H1 (cell line): ENCODE results near the gene AP1M2. TPM values are rescaled to one million over a fixed set of nuclear protein-coding genes. Genes with fewer than 3 reads are reported as not detected.

Source experiments
- CTCF ChIA-PET: fragments of 300-600 bp; sonication (Branson Sonifier 250); formaldehyde crosslinking; loops from one replicate; lab custom pipeline; 2021; ENCODE audit not compliant: partially characterized antibody; lab: Charles Lee
- POLR2A ChIA-PET: fragments of 300-600 bp; sonication (Branson Sonifier 250); formaldehyde crosslinking; loops from one replicate; lab custom pipeline; 2021; ENCODE audit warnings: inconsistent platforms; ENCODE audit not compliant: partially characterized antibody; lab: Charles Lee
- DNase-seq, 2 experiments: peaks; one replicate each; pipeline versions ENCODE4 v3.0.0 to v3.0.0-alpha.2; 2010 to 2022; ENCODE audit warnings: low spot score in 2 of 2, low read depth in 1 of 2, mixed read lengths in 1 of 2
- FAIRE-seq: peaks from 2 replicates; lab custom pipeline; 2011; peaks lifted over from hg19 to GRCh38; lab: Jason Lieb, UNC
- H2AFZ ChIP-seq: 2 replicates; pipeline ENCODE4 v1.8.1; 2012; ENCODE audit warnings: low read length, inconsistent platforms
- H2AK5ac ChIP-seq: 2 replicates; pipeline ENCODE4 v1.6.1; 2013; ENCODE audit warnings: low read depth, low read length
- H2BK120ac ChIP-seq: replicated peaks from 2 replicates; pipeline ENCODE3; 2013; ENCODE audit warnings: low read depth, low read length, inconsistent platforms
- H2BK12ac ChIP-seq: 2 replicates; pipeline ENCODE4 v1.6.1; 2013; ENCODE audit warnings: low read depth, low read length
- H2BK15ac ChIP-seq: 2 replicates; pipeline ENCODE4 v1.6.1; 2013; ENCODE audit warnings: low read length
- H2BK20ac ChIP-seq: 2 replicates; pipeline ENCODE4 v1.6.1; 2013; ENCODE audit warnings: low read length
- H2BK5ac ChIP-seq: 2 replicates; pipeline ENCODE4 v1.6.1; 2013; ENCODE audit warnings: low read depth, low read length
- H3K14ac ChIP-seq: 2 replicates; pipeline ENCODE4 v1.6.1; 2013; ENCODE audit warnings: inconsistent platforms; ENCODE audit not compliant: insufficient read length
- H3K18ac ChIP-seq: 2 replicates; pipeline ENCODE4 v1.6.1; 2013; ENCODE audit warnings: low read length; ENCODE audit errors: extremely low read depth
- H3K23ac ChIP-seq: 2 replicates; pipeline ENCODE4 v1.6.1; 2013; ENCODE audit warnings: inconsistent platforms; ENCODE audit not compliant: insufficient read length
- H3K23me2 ChIP-seq: 2 replicates; pipeline ENCODE4 v1.6.1; 2013; ENCODE audit warnings: low read depth, low read length
- H3K27ac ChIP-seq: 2 replicates; pipeline ENCODE4 v1.6.1; 2011; ENCODE audit warnings: low read depth, low read length, inconsistent platforms
- H3K27me3 ChIP-seq, 4 experiments: replicated peaks in 1 of 4; 1 replicate in 1 of 4; 2 replicates in 3 of 4; pipeline versions ENCODE4 v1.6.1 to v1.8.1; 2011 to 2013; ENCODE audit warnings: low read length in 3 of 4, mild to moderate bottlenecking in 3 of 4, inconsistent platforms in 2 of 4, mixed read lengths in 2 of 4, moderate library complexity in 1 of 4; ENCODE audit not compliant: control insufficient read depth in 3 of 4, insufficient read depth in 3 of 4; ENCODE audit errors: extremely low read depth in 1 of 4
- H3K36me3 ChIP-seq, 4 experiments: 2 replicates each; pipeline versions ENCODE4 v1.6.1 to v1.8.1; 2011 to 2013; ENCODE audit warnings: mild to moderate bottlenecking in 4 of 4, low read length in 3 of 4, moderate library complexity in 2 of 4, control low read depth in 1 of 4, inconsistent platforms in 1 of 4; ENCODE audit not compliant: insufficient read depth in 4 of 4, control insufficient read depth in 2 of 4
- H3K4ac ChIP-seq: replicated peaks from 2 replicates; pipeline ENCODE3; 2013; ENCODE audit warnings: low read length, low read depth, mixed read lengths, inconsistent platforms; ENCODE audit not compliant: insufficient read length
- H3K4me1 ChIP-seq, 4 experiments: replicated peaks in 1 of 4; 1 replicate in 1 of 4; 2 replicates in 3 of 4; pipeline versions ENCODE4 v1.6.1 to v1.8.1; 2011 to 2013; ENCODE audit warnings: low read length in 3 of 4, inconsistent platforms in 2 of 4, mixed read lengths in 1 of 4; ENCODE audit not compliant: insufficient read depth in 4 of 4, control insufficient read depth in 3 of 4
- H3K4me2 ChIP-seq, 2 experiments: 2 replicates each; pipeline versions ENCODE4 v1.6.1 to v1.8.1; 2011 to 2013; ENCODE audit warnings: low read depth in 2 of 2, low read length in 2 of 2, control low read depth in 1 of 2, inconsistent platforms in 1 of 2, mild to moderate bottlenecking in 1 of 2; ENCODE audit not compliant: insufficient read depth in 1 of 2
- H3K4me3 ChIP-seq, 4 experiments: fragments of 200-600, 300-600 bp in 1 of 4; sonication (generic), shearing (Covaris generic), sonication (Bioruptor Twin) in 1 of 4; 2 replicates each; pipeline versions ENCODE4 v1.5.1 to v1.8.1; 2011 to 2016; ENCODE audit warnings: low read length in 4 of 4, low read depth in 3 of 4, control low read depth in 2 of 4, inconsistent platforms in 2 of 4, mild to moderate bottlenecking in 2 of 4, mixed read lengths in 1 of 4, moderate library complexity in 1 of 4; ENCODE audit not compliant: insufficient read depth in 2 of 4; ENCODE audit errors: extremely low read depth in 1 of 4
- H3K56ac ChIP-seq: replicated peaks from 2 replicates; pipeline ENCODE3; 2013; ENCODE audit warnings: low read depth, mild to moderate bottlenecking, mixed read lengths, low read length, inconsistent platforms; ENCODE audit not compliant: insufficient read length
- H3K79me1 ChIP-seq: 2 replicates; pipeline ENCODE4 v1.6.1; 2013; ENCODE audit warnings: low read depth, low read length, control low read depth
- H3K79me2 ChIP-seq, 2 experiments: 2 replicates each; pipeline versions ENCODE4 v1.6.1 to v1.8.1; 2012 to 2013; ENCODE audit warnings: low read length in 2 of 2, mild to moderate bottlenecking in 2 of 2, inconsistent platforms in 1 of 2; ENCODE audit not compliant: insufficient read depth in 2 of 2, control insufficient read depth in 1 of 2
- H3K9ac ChIP-seq, 4 experiments: replicated peaks in 1 of 4; 1 replicate in 1 of 4; 2 replicates in 3 of 4; pipeline versions ENCODE4 v1.6.1 to v1.8.1; 2011 to 2013; ENCODE audit warnings: low read depth in 3 of 4, low read length in 3 of 4, control low read depth in 2 of 4, mild to moderate bottlenecking in 2 of 4, moderate library complexity in 2 of 4, inconsistent platforms in 1 of 4; ENCODE audit errors: extremely low read depth in 1 of 4
- H3K9me3 ChIP-seq, 2 experiments: 2 replicates each; pipeline versions ENCODE4 v1.6.1 to v1.8.1; 2012 to 2013; ENCODE audit warnings: mild to moderate bottlenecking in 2 of 2, moderate library complexity in 2 of 2, control low read depth in 1 of 2, inconsistent platforms in 1 of 2, low read depth in 1 of 2, low read length in 1 of 2, mixed read lengths in 1 of 2; ENCODE audit not compliant: insufficient read depth in 2 of 2
- H4K20me1 ChIP-seq, 2 experiments: replicated peaks in 1 of 2; 2 replicates each; pipeline versions ENCODE3 to v1.8.1; 2011 to 2013; ENCODE audit warnings: inconsistent platforms in 2 of 2, low read length in 2 of 2, mild to moderate bottlenecking in 1 of 2; ENCODE audit not compliant: insufficient read depth in 2 of 2, control insufficient read depth in 1 of 2
- H4K5ac ChIP-seq: 2 replicates; pipeline ENCODE4 v1.6.1; 2013; ENCODE audit warnings: low read length, low read depth, mixed read lengths, inconsistent platforms; ENCODE audit not compliant: insufficient read length
- H4K8ac ChIP-seq: 2 replicates; pipeline ENCODE4 v1.8.0; 2013; ENCODE audit warnings: mild to moderate bottlenecking, moderate library complexity, low read length, inconsistent platforms; ENCODE audit not compliant: insufficient read depth; ENCODE audit errors: extremely low read depth
- H4K91ac ChIP-seq: replicated peaks from 2 replicates; pipeline ENCODE3; 2013; ENCODE audit warnings: low read length, mixed read lengths, inconsistent platforms; ENCODE audit not compliant: insufficient read length
- BACH1 ChIP-seq: IDR thresholded peaks from 2 replicates; pipeline ENCODE4 v1.6.1; 2012; ENCODE audit warnings: low read length, improper control_type of control experiment
- EP300 ChIP-seq, 2 experiments: IDR thresholded peaks; 1 replicate in 1 of 2; 2 replicates in 1 of 2; pipeline ENCODE4 v1.6.1; 2011 to 2012; ENCODE audit warnings: low read depth in 2 of 2, low read length in 2 of 2, mild to moderate bottlenecking in 2 of 2, borderline replicate concordance in 1 of 2, inconsistent platforms in 1 of 2, moderate library complexity in 1 of 2
- FOSL1 ChIP-seq: IDR thresholded peaks from 2 replicates; pipeline ENCODE4 v1.6.1; 2011; ENCODE audit warnings: mild to moderate bottlenecking, low read depth, low read length, moderate library complexity; ENCODE audit not compliant: insufficient read depth
- HDAC6 ChIP-seq: IDR thresholded peaks from one replicate; pipeline ENCODE4 v1.7.1; 2012; ENCODE audit warnings: low read depth, mild to moderate bottlenecking, inconsistent platforms, low read length, moderate library complexity
- NRF1 ChIP-seq: IDR thresholded peaks from 2 replicates; pipeline ENCODE4 v1.6.1; 2011; ENCODE audit warnings: mild to moderate bottlenecking, low read depth, low read length, improper control_type of control experiment
- POLR2AphosphoS5 ChIP-seq: IDR thresholded peaks from 2 replicates; pipeline ENCODE4 v1.6.1; 2011; ENCODE audit warnings: low read depth, low read length
- POU5F1 ChIP-seq: IDR thresholded peaks from 2 replicates; pipeline ENCODE4 v1.6.1; 2011; ENCODE audit warnings: low read depth, mild to moderate bottlenecking, low read length, moderate library complexity
- TAF1 ChIP-seq: IDR thresholded peaks from 2 replicates; pipeline ENCODE4 v1.6.1; 2011; ENCODE audit warnings: mild to moderate bottlenecking, low read depth, low read length
- TBP ChIP-seq: IDR thresholded peaks from 2 replicates; pipeline ENCODE4 v1.6.1; 2011; ENCODE audit warnings: low read depth, low read length, improper control_type of control experiment
- WGBS, 2 experiments: shearing (Covaris generic) in 1 of 2; methylation state at CpG; one replicate each; pipeline versions ENCODE4 v1.1.6 to v1.1.7; 2013 to 2015; ENCODE audit warnings: low lambda C conversion rate in 2 of 2, mixed read lengths in 2 of 2, inconsistent platforms in 1 of 2, low coverage in 1 of 2, missing lambda C conversion rate in 1 of 2; ENCODE audit not compliant: insufficient replicate concordance in 2 of 2, insufficient coverage in 1 of 2, insufficient read length in 1 of 2; ENCODE audit errors: extremely low coverage in 1 of 2, missing lambda C conversion rate in 1 of 2; 5-methylcytosine and 5-hydroxymethylcytosine counted together
- polyA plus RNA-seq, 7 experiments: library from polyadenylated mRNA; depleted of rRNA in 3 of 7; stranded (reverse) in 5 of 7; unstranded in 2 of 7; fragments of >200 nt in 5 of 7; fragments of 200-250 nt in 2 of 7; gene quantifications; 1 replicate in 5 of 7; 2 replicates in 1 of 7; 4 replicates in 1 of 7; pipeline versions ENCODE4 v1.2.1 to v1.2.3, GENCODE V29; 2011 to 2013; ENCODE audit warnings: missing spikeins in 2 of 7, mixed read lengths in 2 of 7
- total RNA-seq: library from RNA; stranded (reverse); fragmentation: NEBNext Ultra II Directional; extraction: Animal tissue kit (Norgen Biotek cat#: 25700); gene quantifications from 2 replicates; pipeline ENCODE4 v1.2.1, GENCODE V29; 2021
- TF ChIP-seq, protein P1 (sequence below), 3 experiments: IDR thresholded peaks; 1 replicate in 2 of 3; 2 replicates in 1 of 3; pipeline versions ENCODE4 v1.5.1 to v1.6.1; 2011; ENCODE audit warnings: low read length in 3 of 3, mild to moderate bottlenecking in 3 of 3, inconsistent platforms in 2 of 3, low read depth in 1 of 3, moderate library complexity in 1 of 3; ENCODE audit not compliant: insufficient read depth in 1 of 3; ENCODE audit errors: control extremely low read depth in 1 of 3

Gene AP1M2
- total and polyA plus RNA-seq, 2 of the 8 experiments (the other 6 are each of a cell fraction or from before 2014, with no cell fraction given) = 140 to 161 TPM

DNA sequence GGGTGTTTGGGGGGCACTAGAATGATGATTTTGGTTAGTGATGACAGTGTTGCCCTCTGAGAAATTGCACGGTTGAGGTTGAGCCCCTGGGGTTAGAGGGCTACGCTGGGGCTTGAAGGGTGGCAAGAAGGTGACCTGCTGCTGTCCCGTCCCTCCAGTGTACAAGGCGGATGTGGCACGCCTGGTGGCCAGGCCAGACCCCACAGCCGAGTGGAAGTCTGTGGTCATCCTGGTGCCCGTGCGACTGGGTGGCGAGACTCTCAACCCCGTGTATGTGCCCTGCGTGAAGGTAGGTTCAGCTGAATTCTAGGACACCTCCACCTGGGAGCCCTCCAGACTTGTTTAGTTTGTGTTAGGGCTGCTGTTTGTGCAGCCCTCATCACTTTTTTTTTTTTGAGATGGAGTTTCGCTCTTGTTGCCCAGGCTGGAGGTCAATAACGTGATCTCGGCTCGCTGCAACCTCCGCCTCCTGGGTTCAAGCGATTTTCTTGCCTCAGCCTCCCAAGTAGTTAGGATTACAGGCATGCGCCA is 38.3 kb downstream of the AP1M2 start:
- H3K4me2 ChIP-seq = no peak overlapping the region
- DNase-seq = no peak
- ChIA-PET POLR2A (interaction anchor here (0.7 to 2.1 kb wide), 4 partner anchors 12 to 168 kb away, joined by 3 to 9 read pairs (median 4); no protein-coding TSS in a partner anchor), CTCF (interaction anchor here (1.1 kb wide), 1 partner anchor 151 kb away, joined by 4 read pairs; no protein-coding TSS in a partner anchor)
- no peak for FAIRE-seq
- no peak overlapping the region for H4K5ac ChIP-seq
- peaks cover 9% of the 10 kb centered on the region for H3K79me1 ChIP-seq
- no peak overlapping the region for H3K18ac ChIP-seq
- H3K23me2 ChIP-seq = peaks cover 2% of the 10 kb centered on the region; the same call in 1 of the 2 replicates
- no peak overlapping the region for H2BK20ac ChIP-seq
- no peak overlapping the region for H3K23ac ChIP-seq
- H2BK5ac ChIP-seq = no peak overlapping the region
- no peak overlapping the region for H3K9ac ChIP-seq
- no peak overlapping the region for H2BK15ac ChIP-seq
- H3K4ac ChIP-seq = no peak overlapping the region
- H3K36me3 ChIP-seq = peaks cover 5 to 34% (median 28%) of the 10 kb centered on the region in 4 experiments; a peak in 7 of 8 replicates
- no peak overlapping the region for H4K8ac ChIP-seq
- H3K9me3 ChIP-seq = no peaks in the 10 kb centered on the region
- no peak overlapping the region for H3K56ac ChIP-seq
- no peak overlapping the region for H4K91ac ChIP-seq
- no peak overlapping the region for H2BK12ac ChIP-seq
- H3K14ac ChIP-seq = no peak overlapping the region
- peaks cover 3 to 13% of the 10 kb centered on the region in 2 experiments for H4K20me1 ChIP-seq
- no peak overlapping the region for H2AK5ac ChIP-seq
- peaks cover 0 to 4% (median 3%) of the 10 kb centered on the region in 4 experiments; a peak in 4 of 7 replicates for H3K4me1 ChIP-seq
- H2BK120ac ChIP-seq = no peak overlapping the region
- TF ChIP-seq TAF1 (no peak), POU5F1 (no peak), FOSL1 (no peak), NRF1 (no peak), TBP (no peak), EP300 (IDR thresholded peaks at IDR 0.05; ENCODE audit: borderline replicate concordance in 1 of 2, low read depth in 2 of 2, low read length in 2 of 2) (no peak), BACH1 (no peak), POLR2AphosphoS5 (no peak), HDAC6 (no peak)
- TF ChIP-seq, protein P1, sequence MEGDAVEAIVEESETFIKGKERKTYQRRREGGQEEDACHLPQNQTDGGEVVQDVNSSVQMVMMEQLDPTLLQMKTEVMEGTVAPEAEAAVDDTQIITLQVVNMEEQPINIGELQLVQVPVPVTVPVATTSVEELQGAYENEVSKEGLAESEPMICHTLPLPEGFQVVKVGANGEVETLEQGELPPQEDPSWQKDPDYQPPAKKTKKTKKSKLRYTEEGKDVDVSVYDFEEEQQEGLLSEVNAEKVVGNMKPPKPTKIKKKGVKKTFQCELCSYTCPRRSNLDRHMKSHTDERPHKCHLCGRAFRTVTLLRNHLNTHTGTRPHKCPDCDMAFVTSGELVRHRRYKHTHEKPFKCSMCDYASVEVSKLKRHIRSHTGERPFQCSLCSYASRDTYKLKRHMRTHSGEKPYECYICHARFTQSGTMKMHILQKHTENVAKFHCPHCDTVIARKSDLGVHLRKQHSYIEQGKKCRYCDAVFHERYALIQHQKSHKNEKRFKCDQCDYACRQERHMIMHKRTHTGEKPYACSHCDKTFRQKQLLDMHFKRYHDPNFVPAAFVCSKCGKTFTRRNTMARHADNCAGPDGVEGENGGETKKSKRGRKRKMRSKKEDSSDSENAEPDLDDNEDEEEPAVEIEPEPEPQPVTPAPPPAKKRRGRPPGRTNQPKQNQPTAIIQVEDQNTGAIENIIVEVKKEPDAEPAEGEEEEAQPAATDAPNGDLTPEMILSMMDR (IDR thresholded peaks at IDR 0.05; ENCODE audit: control extremely low read depth in 1 of 3, insufficient read depth in 1 of 3, low read depth in 1 of 3, low read length in 3 of 3) = no peak
- WGBS, 2 experiments = 91% methylated on average over 18 of the region's 18 CpGs; no CpG with 5 or more reads in 1 of the 2 experiments
- no peak overlapping the region for H2AFZ ChIP-seq
- H3K79me2 ChIP-seq = peaks cover 0 to 16% of the 10 kb centered on the region in 2 experiments; a peak in 2 of 4 replicates
- H3K27ac ChIP-seq = no peak overlapping the region
- H3K27me3 ChIP-seq = no peaks in the 10 kb centered on the region
- no peak overlapping the region for H3K4me3 ChIP-seq
